Measurements from ENCODE around the gene NUDC.
A peak's percentile ranks its signal among the peaks of the same experiment; 100 is the strongest.

DNA sequence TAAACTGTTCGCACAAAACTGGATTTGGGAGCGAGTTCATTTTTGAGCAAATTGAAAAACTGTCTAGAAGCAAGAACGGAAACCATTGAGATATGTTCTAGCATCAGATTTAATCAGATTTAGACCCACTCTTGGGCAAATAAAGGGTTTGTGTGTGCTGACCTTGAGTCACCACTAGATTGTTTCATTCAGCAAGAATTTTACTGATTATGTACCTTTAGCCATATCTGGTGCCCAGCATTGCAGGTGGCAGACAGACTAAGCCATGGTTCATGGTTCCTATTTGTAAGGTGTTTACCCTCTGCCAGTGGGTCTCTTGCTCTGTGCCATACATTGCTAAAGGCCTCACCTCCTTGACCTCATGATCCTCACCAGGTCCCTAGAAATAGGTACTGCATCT is 1.4 kb downstream of the NUDC start:
- no peak for TF ChIP-seq CTCF (IDR thresholded peaks at IDR 0.05)
- peak in 1 of 3 donors; percentile 2 for TF ChIP-seq POLR2A (IDR thresholded peaks at IDR 0.05)

Measured in body of pancreas (tissue), 4 donors.